ENCODE results near the gene CMTM8.

CMTM8 gene

GRCh38 chr3:32281570-32282106 is 43.2 kb downstream of the CMTM8 start:
- no peak for FAIRE-seq
- DNase-seq (ENCODE audit: insufficient read length, low spot score), result no peak
- TF ChIP-seq POLR2A (IDR thresholded peaks at IDR 0.05; ENCODE audit: low read depth, low read length) (no peak), POU2F2 (IDR thresholded peaks at IDR 0.05; ENCODE audit: low read depth, low read length) (no peak), POLR2AphosphoS5 (IDR thresholded peaks at IDR 0.05; ENCODE audit: low read depth, low read length) (no peak), SPI1 (IDR thresholded peaks at IDR 0.05; ENCODE audit: low read depth, low read length) (no peak), TAF1 (IDR thresholded peaks at IDR 0.05; ENCODE audit: low read depth, low read length) (no peak), PAX5 (IDR thresholded peaks at IDR 0.05; ENCODE audit: insufficient read depth, low read length, severe bottlenecking) (no peak)

- TF ChIP-seq SPI1 (IDR thresholded peaks at IDR 0.05; ENCODE audit: low read depth, low read length) (no peak), POLR2AphosphoS5 (IDR thresholded peaks at IDR 0.05; ENCODE audit: low read depth, low read length) (no peak), TAF1 (IDR thresholded peaks at IDR 0.05; ENCODE audit: low read depth, low read length) (no peak)
- no peak for FAIRE-seq
- no peak for DNase-seq (ENCODE audit: insufficient read length, low spot score)
Observed at GRCh38 chr3:32282578-32283154, 44.2 kb downstream of the CMTM8 start.

- no peak for TF ChIP-seq POU2F2 (IDR thresholded peaks at IDR 0.05; ENCODE audit: low read depth, low read length)
- no peak for TF ChIP-seq POLR2AphosphoS5 (IDR thresholded peaks at IDR 0.05; ENCODE audit: low read depth, low read length)
- no peak for TF ChIP-seq SPI1 (IDR thresholded peaks at IDR 0.05; ENCODE audit: low read depth, low read length)
- TF ChIP-seq PAX5 (IDR thresholded peaks at IDR 0.05; ENCODE audit: insufficient read depth, low read length, severe bottlenecking), result no peak
- no peak for TF ChIP-seq POLR2A (IDR thresholded peaks at IDR 0.05; ENCODE audit: low read depth, low read length)
- no peak for TF ChIP-seq TAF1 (IDR thresholded peaks at IDR 0.05; ENCODE audit: low read depth, low read length)
- FAIRE-seq, result no peak
- no peak for DNase-seq (ENCODE audit: insufficient read length, low spot score)
Observed at GRCh38 chr3:32283304-32283703, 44.8 kb downstream of the CMTM8 start.

- FAIRE-seq (no peak), DNase-seq (ENCODE audit: insufficient read length, low spot score) (no peak)
- TF ChIP-seq SPI1 (IDR thresholded peaks at IDR 0.05; ENCODE audit: low read depth, low read length) (no peak), PAX5 (IDR thresholded peaks at IDR 0.05; ENCODE audit: insufficient read depth, low read length, severe bottlenecking) (no peak), TAF1 (IDR thresholded peaks at IDR 0.05; ENCODE audit: low read depth, low read length) (no peak), POLR2A (IDR thresholded peaks at IDR 0.05; ENCODE audit: low read depth, low read length) (no peak), POLR2AphosphoS5 (IDR thresholded peaks at IDR 0.05; ENCODE audit: low read depth, low read length) (no peak), POU2F2 (IDR thresholded peaks at IDR 0.05; ENCODE audit: low read depth, low read length) (no peak)
Observed at GRCh38 chr3:32284443-32285212, 46.1 kb downstream of the CMTM8 start.

GRCh38 chr3:32285891-32286290 is 47.4 kb downstream of the CMTM8 start:
- no peak for TF ChIP-seq SPI1 (IDR thresholded peaks at IDR 0.05; ENCODE audit: low read depth, low read length)
- TF ChIP-seq PAX5 (IDR thresholded peaks at IDR 0.05; ENCODE audit: insufficient read depth, low read length, severe bottlenecking), result no peak
- TF ChIP-seq TAF1 (IDR thresholded peaks at IDR 0.05; ENCODE audit: low read depth, low read length), result no peak
- TF ChIP-seq POLR2A (IDR thresholded peaks at IDR 0.05; ENCODE audit: low read depth, low read length), result no peak
- no peak for TF ChIP-seq POU2F2 (IDR thresholded peaks at IDR 0.05; ENCODE audit: low read depth, low read length)
- no peak for TF ChIP-seq POLR2AphosphoS5 (IDR thresholded peaks at IDR 0.05; ENCODE audit: low read depth, low read length)
- DNase-seq (ENCODE audit: insufficient read length, low spot score) (no peak), FAIRE-seq (peak; percentile 92)

- DNase-seq (ENCODE audit: insufficient read length, low spot score) (no peak), FAIRE-seq (no peak)
- TF ChIP-seq TAF1 (IDR thresholded peaks at IDR 0.05; ENCODE audit: low read depth, low read length), result no peak
- TF ChIP-seq SPI1 (IDR thresholded peaks at IDR 0.05; ENCODE audit: low read depth, low read length), result no peak
- no peak for TF ChIP-seq POLR2AphosphoS5 (IDR thresholded peaks at IDR 0.05; ENCODE audit: low read depth, low read length)
- no peak for TF ChIP-seq POLR2A (IDR thresholded peaks at IDR 0.05; ENCODE audit: low read depth, low read length)
- no peak for TF ChIP-seq POU2F2 (IDR thresholded peaks at IDR 0.05; ENCODE audit: low read depth, low read length)
- TF ChIP-seq PAX5 (IDR thresholded peaks at IDR 0.05; ENCODE audit: insufficient read depth, low read length, severe bottlenecking), result no peak
Observed at GRCh38 chr3:32288819-32289218, 50.3 kb downstream of the CMTM8 start.

GRCh38 chr3:32290619-32291018 is 52.1 kb downstream of the CMTM8 start:
- FAIRE-seq, result no peak
- DNase-seq (ENCODE audit: insufficient read length, low spot score), result no peak
- no peak for TF ChIP-seq TAF1 (IDR thresholded peaks at IDR 0.05; ENCODE audit: low read depth, low read length)
- TF ChIP-seq POU2F2 (IDR thresholded peaks at IDR 0.05; ENCODE audit: low read depth, low read length), result no peak
- TF ChIP-seq SPI1 (IDR thresholded peaks at IDR 0.05; ENCODE audit: low read depth, low read length), result no peak
- no peak for TF ChIP-seq POLR2AphosphoS5 (IDR thresholded peaks at IDR 0.05; ENCODE audit: low read depth, low read length)
- no peak for TF ChIP-seq POLR2A (IDR thresholded peaks at IDR 0.05; ENCODE audit: low read depth, low read length)
- TF ChIP-seq PAX5 (IDR thresholded peaks at IDR 0.05; ENCODE audit: insufficient read depth, low read length, severe bottlenecking), result no peak

- no peak for TF ChIP-seq SPI1 (IDR thresholded peaks at IDR 0.05; ENCODE audit: low read depth, low read length)
- no peak for TF ChIP-seq TAF1 (IDR thresholded peaks at IDR 0.05; ENCODE audit: low read depth, low read length)
- TF ChIP-seq POU2F2 (IDR thresholded peaks at IDR 0.05; ENCODE audit: low read depth, low read length), result no peak
- no peak for TF ChIP-seq POLR2AphosphoS5 (IDR thresholded peaks at IDR 0.05; ENCODE audit: low read depth, low read length)
- no peak for TF ChIP-seq PAX5 (IDR thresholded peaks at IDR 0.05; ENCODE audit: insufficient read depth, low read length, severe bottlenecking)
- no peak for TF ChIP-seq POLR2A (IDR thresholded peaks at IDR 0.05; ENCODE audit: low read depth, low read length)
- DNase-seq (ENCODE audit: insufficient read length, low spot score), result no peak
- FAIRE-seq, result no peak
Observed at GRCh38 chr3:32292085-32292796, 53.8 kb downstream of the CMTM8 start.

GRCh38 chr3:32293903-32294302 is 55.4 kb downstream of the CMTM8 start:
- no peak for FAIRE-seq
- no peak for TF ChIP-seq PAX5 (IDR thresholded peaks at IDR 0.05; ENCODE audit: insufficient read depth, low read length, severe bottlenecking)
- TF ChIP-seq SPI1 (IDR thresholded peaks at IDR 0.05; ENCODE audit: low read depth, low read length), result no peak
- no peak for TF ChIP-seq TAF1 (IDR thresholded peaks at IDR 0.05; ENCODE audit: low read depth, low read length)
- TF ChIP-seq POU2F2 (IDR thresholded peaks at IDR 0.05; ENCODE audit: low read depth, low read length), result no peak
- no peak for TF ChIP-seq POLR2AphosphoS5 (IDR thresholded peaks at IDR 0.05; ENCODE audit: low read depth, low read length)
- no peak for TF ChIP-seq POLR2A (IDR thresholded peaks at IDR 0.05; ENCODE audit: low read depth, low read length)
- no peak for DNase-seq (ENCODE audit: insufficient read length, low spot score)

Data from GM12891 (cell line).